Gastroesophageal sphincter (tissue), 3 donors: Measurements from ENCODE around the gene MZB1.

Experiments used
- POLR2A ChIP-seq, 2 donors: fragments of 450-650 bp; IDR thresholded peaks; one replicate each; pipeline ENCODE4 v1.6.1; 2017; ENCODE audit warnings: antibody characterized with exemption in 2 of 2, mild to moderate bottlenecking in 2 of 2, moderate library complexity in 1 of 2
- TF ChIP-seq, protein P1 (sequence below), 4 experiments: fragments of 200-600 bp in 2 of 4; fragments of 450-650 bp in 2 of 4; sonication (generic) in 1 of 4; IDR thresholded peaks; one replicate each; pipeline ENCODE4 v1.5.1; 2017 to 2019; ENCODE audit warnings: antibody characterized with exemption in 4 of 4, mild to moderate bottlenecking in 2 of 4, moderate library complexity in 2 of 4

DNA sequence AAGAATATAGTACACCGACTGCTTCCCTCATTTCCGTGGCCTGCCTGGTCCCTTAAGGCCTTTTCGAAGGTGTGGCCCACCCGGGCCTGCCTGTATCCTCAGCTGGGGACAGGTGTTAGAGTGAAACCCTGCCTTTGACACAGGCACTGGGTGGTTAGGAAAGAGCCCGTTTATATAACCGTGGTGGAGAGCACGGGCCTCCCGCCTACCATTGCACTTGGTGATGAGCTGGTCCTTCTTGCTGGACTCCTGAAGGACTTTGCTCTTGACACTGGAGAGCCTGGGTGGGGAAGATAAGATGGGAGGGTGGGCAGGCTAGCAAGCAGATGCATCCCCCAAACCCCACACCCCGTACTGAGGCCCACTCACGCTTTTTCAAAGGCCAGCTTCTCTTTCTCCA, 11.8 kb upstream of the MZB1 start:
- TF ChIP-seq POLR2A (IDR thresholded peaks at IDR 0.05), result no peak
- TF ChIP-seq, protein P1, sequence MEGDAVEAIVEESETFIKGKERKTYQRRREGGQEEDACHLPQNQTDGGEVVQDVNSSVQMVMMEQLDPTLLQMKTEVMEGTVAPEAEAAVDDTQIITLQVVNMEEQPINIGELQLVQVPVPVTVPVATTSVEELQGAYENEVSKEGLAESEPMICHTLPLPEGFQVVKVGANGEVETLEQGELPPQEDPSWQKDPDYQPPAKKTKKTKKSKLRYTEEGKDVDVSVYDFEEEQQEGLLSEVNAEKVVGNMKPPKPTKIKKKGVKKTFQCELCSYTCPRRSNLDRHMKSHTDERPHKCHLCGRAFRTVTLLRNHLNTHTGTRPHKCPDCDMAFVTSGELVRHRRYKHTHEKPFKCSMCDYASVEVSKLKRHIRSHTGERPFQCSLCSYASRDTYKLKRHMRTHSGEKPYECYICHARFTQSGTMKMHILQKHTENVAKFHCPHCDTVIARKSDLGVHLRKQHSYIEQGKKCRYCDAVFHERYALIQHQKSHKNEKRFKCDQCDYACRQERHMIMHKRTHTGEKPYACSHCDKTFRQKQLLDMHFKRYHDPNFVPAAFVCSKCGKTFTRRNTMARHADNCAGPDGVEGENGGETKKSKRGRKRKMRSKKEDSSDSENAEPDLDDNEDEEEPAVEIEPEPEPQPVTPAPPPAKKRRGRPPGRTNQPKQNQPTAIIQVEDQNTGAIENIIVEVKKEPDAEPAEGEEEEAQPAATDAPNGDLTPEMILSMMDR (IDR thresholded peaks at IDR 0.05), result no peak
